Erythroblast (primary cell): Measurements from ENCODE around the gene ABHD2.

Source experiments
- GATA1 ChIP-seq: IDR thresholded peaks from 2 replicates; pipeline ENCODE4 v1.6.1; 2011; ENCODE audit warnings: low read depth, mild to moderate bottlenecking, control low read depth, low read length, moderate library complexity
- POLR2A ChIP-seq: IDR thresholded peaks from 2 replicates; pipeline ENCODE4 v1.6.1; 2011; ENCODE audit warnings: mild to moderate bottlenecking, low read length

- TF ChIP-seq POLR2A = no peak
- TF ChIP-seq GATA1 = no peak
Observed at GRCh38 chr15:89123181-89123525, 34.9 kb downstream of the ABHD2 start.
